A172 (cell line): ENCODE data around the gene CBLN3. TPM values are rescaled to one million over a fixed set of nuclear protein-coding genes. Genes with fewer than 3 reads are reported as not detected.

Experiments
- DNase-seq: peaks from one replicate; pipeline ENCODE4 v3.0.0-alpha.2; 2015; ENCODE audit warnings: low spot score
- total RNA-seq: library from RNA; depleted of rRNA; stranded (reverse); fragments of >200 nt; shearing (Covaris generic); gene quantifications from 2 replicates; pipeline ENCODE4 v1.2.3, GENCODE V29; 2014; rRNA removed

The CBLN3 gene
- total RNA-seq, 1 experiment from 2014 or later, result not detected

DNA sequence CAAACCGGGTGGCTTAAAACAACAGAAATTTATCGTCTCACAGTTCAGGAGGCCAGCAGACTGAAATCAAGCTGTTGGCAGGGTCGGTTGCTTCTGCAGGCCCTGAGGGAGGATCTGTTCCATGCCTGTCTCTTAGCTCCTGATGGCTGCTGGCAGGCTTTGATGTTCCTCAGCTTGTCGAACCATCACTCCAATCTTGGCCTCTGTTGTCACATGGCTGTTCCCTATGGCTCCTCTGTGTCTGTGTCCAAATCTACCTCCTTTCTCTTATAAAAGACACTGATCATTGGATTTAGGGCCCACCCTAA, 47.5 kb downstream of the CBLN3 start:
- no peak for DNase-seq

- DNase-seq, result no peak
These were observed 48.0 kb downstream of the CBLN3 start for GRCh38 chr14:24381363-24382063.

DNA sequence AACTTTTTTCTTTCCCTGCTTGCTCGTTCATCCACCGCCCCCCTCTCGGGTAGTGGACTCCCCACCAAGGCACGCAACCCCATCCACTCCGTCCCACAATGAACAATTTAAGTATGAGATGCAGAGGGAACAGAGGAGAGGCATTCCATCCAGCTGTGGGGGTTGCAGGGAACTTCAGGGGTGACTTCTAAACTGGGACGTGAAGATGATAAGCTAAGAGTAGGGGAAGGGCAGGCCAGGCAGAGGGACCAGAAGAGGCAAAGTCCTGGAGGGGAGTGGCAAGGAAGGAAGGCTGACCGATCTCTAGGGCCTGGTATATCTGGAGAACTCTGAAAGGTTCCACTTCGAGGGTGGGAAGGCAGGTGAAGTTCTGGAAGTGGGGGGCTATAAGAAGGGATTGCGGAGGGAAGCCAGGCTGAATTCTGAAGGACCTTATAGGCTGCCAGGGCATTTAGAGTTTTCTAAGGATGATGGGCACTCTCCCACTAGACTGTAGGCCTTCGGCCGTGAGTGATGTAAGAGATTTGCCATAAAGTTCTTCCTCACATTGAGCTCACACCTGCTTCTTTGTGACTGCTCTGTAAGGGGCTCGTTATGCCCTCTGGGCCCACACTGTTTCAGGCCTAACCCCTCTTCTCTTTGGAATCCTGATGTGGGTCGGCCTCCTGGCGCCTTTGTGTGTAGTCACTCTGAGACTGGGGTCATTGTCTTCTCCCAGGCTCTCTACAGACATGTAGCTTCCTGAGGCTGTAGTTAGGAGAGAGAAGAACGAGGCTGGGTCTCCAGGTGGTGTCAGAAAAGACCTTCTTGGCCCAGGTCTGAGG, 49.3 kb downstream of the CBLN3 start:
- no peak for DNase-seq

DNA sequence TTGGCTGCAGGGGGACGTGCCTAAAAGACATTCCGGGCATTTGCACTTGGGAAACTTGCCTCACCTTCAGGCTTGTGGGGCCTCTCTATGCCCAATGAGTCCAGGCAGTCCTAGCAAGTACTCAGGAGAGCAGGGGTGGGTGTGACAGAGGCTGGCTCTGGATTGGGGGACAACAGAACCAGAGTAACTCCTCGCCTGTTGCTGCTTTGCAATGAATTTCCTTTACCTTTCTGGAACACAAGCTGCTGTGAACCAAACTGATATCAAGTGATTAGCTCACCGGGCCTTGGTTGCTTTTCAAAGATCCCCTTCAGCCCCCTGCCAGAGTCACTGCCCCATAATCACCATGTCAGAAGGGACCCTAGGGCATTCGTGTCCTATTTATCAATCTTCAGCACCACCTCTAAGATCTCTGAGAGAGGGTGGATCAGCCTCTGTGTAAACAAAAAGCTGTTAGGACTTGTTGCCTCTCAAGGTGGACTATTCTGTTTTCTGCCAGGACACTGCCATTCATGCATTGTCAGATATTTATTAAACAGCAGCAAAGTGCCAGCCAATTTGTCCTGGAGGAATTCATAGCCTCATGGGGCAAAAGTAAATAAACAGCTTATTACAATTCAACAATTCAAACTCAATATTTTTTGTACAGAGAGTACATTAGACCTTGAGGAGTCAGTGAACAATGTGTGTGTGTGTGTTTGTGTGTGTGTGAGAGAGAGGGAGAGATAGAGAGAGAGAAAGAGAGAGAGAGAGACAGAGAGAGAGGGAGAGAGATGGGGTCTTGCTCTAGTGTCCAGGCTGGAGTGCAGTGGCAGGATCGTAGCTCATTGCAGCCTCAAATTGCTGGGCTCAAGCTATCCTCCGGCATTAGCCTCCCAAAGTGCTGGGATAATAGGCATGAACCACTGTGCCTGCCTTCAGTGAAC, 50.2 kb downstream of the CBLN3 start:
- DNase-seq, result no peak

DNA sequence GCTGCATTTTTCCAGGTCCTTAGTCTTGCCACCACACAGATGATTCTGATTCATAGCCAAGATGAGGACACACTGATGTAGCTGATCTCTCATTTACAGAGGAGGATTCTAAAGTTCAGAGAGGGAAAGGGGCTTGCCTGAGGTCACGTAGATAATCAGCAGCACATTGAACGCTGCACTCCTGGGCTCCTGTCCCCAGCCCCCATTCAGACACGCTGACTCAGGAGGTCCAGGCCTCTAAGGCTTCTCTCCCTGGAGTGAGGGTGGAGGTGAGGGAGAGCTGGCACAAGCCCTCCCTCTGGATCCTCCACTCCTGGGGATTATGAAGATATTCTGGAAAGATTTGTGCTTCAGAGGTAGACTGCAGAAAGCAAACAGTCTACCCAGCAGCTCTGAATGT, 51.1 kb downstream of the CBLN3 start:
- DNase-seq, result no peak

GRCh38 chr14:24377657-24378056, 51.8 kb downstream of the CBLN3 start:
- no peak for DNase-seq

DNA sequence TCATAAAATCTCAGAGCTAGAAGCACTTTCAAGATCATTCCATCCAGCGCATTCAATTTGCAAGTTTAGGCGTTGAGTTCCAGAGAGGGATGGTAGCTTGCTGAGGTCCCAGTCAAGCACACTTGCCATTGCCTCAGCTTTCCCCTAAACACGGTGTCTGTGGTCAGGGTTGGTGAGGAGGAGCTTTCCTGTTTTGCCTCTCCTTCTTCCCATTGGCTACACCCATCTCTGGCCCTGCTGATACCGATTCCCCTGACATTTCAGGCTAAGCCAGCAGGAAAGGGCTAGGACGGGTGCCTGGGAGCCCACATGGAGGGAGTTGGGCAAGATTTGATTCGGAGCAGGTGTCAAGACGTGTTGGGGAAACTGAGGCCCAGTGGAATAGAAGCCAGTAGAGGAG, 52.3 kb downstream of the CBLN3 start:
- DNase-seq, result no peak

Other genes starting within 250 kb of the CBLN3 start
- gene IPO4, start 240.9 kb downstream of the CBLN3 start, total RNA-seq, result 49.5 and 53.2 TPM in 2 replicates
- 45.3 and 50.8 TPM in 2 replicates for gene TM9SF1, start 234.2 kb downstream of the CBLN3 start, total RNA-seq
- gene TSSK4, start 224.0 kb downstream of the CBLN3 start, total RNA-seq, result not detected in 2 replicates
- 19.8 and 38.1 TPM in 2 replicates for gene CHMP4A, start 216.2 kb downstream of the CBLN3 start, total RNA-seq
- 6.4 and 20.2 TPM in 2 replicates for gene MDP1, start 213.6 kb downstream of the CBLN3 start, total RNA-seq
- 201 and 286 TPM in 2 replicates for gene NEDD8, start 197.3 kb downstream of the CBLN3 start, total RNA-seq
- gene GMPR2, start 196.7 kb downstream of the CBLN3 start, total RNA-seq, result 49.3 and 52.7 TPM in 2 replicates
- gene TINF2, start 187.0 kb downstream of the CBLN3 start, total RNA-seq, result 36.1 and 44.5 TPM in 2 replicates
- gene TGM1, start 166.5 kb downstream of the CBLN3 start, total RNA-seq, result 0.64 and 3.3 TPM in 2 replicates
- 14.7 and 15.2 TPM in 2 replicates for gene RABGGTA, start 158.1 kb downstream of the CBLN3 start, total RNA-seq
- gene DHRS1, start 129.9 kb downstream of the CBLN3 start, total RNA-seq, result 15.1 and 27.8 TPM in 2 replicates
- 7.8 and 9.6 TPM in 2 replicates for gene NOP9, start 129.8 kb downstream of the CBLN3 start, total RNA-seq
- gene CIDEB, start 121.7 kb downstream of the CBLN3 start, total RNA-seq, result not detected in 2 replicates
- 4.7 and 5.9 TPM in 2 replicates for gene LTB4R2, start 119.5 kb downstream of the CBLN3 start, total RNA-seq
- gene LTB4R, start 118.2 kb downstream of the CBLN3 start, total RNA-seq, result 2.3 and 2.9 TPM in 2 replicates
- gene ADCY4, start 94.6 kb downstream of the CBLN3 start, total RNA-seq, result 0.05 TPM in 1 of 2 replicates, not detected in the other
- gene RIPK3, start 89.7 kb downstream of the CBLN3 start, total RNA-seq, result not detected in 2 replicates
- not detected in 2 replicates for gene NFATC4, start 61.5 kb downstream of the CBLN3 start, total RNA-seq
- gene NYNRIN, start 30.7 kb downstream of the CBLN3 start, total RNA-seq, result 0.12 and 0.69 TPM in 2 replicates
- gene KHNYN, start 286 bp upstream of the CBLN3 start, total RNA-seq, result 15.4 and 19.5 TPM in 2 replicates
- gene SDR39U1, start 13.1 kb upstream of the CBLN3 start, total RNA-seq, result 3.3 and 4.0 TPM in 2 replicates
- not detected in 2 replicates for gene CMA1, start 78.6 kb upstream of the CBLN3 start, total RNA-seq
- not detected in 2 replicates for gene CTSG, start 146.6 kb upstream of the CBLN3 start, total RNA-seq
- not detected in 2 replicates for gene GZMH, start 180.0 kb upstream of the CBLN3 start, total RNA-seq
- gene GZMB, start 204.5 kb upstream of the CBLN3 start, total RNA-seq, result not detected in 2 replicates